Spleen (tissue), 7 donors: ENCODE results near the gene PLXNB2.

Experiments used
- CTCF ChIP-seq, 11 experiments: fragments of 200-600 bp in 7 of 11; fragments of 450-650 bp in 4 of 11; sonication (generic) in 4 of 11; IDR thresholded peaks in 8 of 11; conservative IDR thresholded peaks in 3 of 11; 1 replicate in 7 of 11; 2 replicates in 4 of 11; pipeline versions ENCODE4 v1.4.0 to v1.8.0; 2016 to 2021; ENCODE audit warnings: antibody characterized with exemption in 11 of 11, inconsistent platforms in 4 of 11, mild to moderate bottlenecking in 1 of 11
- POLR2A ChIP-seq, 3 donors: fragments of 450-650 bp; IDR thresholded peaks; one replicate each; pipeline ENCODE4 v1.5.1; 2017; ENCODE audit warnings: antibody characterized with exemption in 3 of 3, mild to moderate bottlenecking in 1 of 3
- POLR2AphosphoS5 ChIP-seq, 3 donors: sonication (generic); formaldehyde crosslinking; IDR thresholded peaks; one replicate each; pipeline ENCODE4 v1.5.1; 2017; ENCODE audit warnings: antibody characterized with exemption in 3 of 3
- donor health status: DM: no; HTN: no; CAD: no; lungs with moderate emphysema.
- donor health status: DM: no; HTN: no; CAD: no.
- donor health status: DM: no; HTN: no; CAD: no.

- no peak for TF ChIP-seq CTCF (IDR thresholded peaks at IDR 0.05 in 8 of 11, conservative IDR thresholded peaks at IDR 0.05 in 3 of 11)
- no peak for TF ChIP-seq POLR2A (IDR thresholded peaks at IDR 0.05)
- no peak for TF ChIP-seq POLR2AphosphoS5 (IDR thresholded peaks at IDR 0.05)
Observed at GRCh38 chr22:50307890-50308596, 597 bp upstream of the PLXNB2 start.
